Panc1 (cell line): ENCODE measurements around the gene RBM4. TPM values are rescaled to one million over a fixed set of nuclear protein-coding genes. Genes with fewer than 3 reads are reported as not detected.

ENCODE experiments used
- ATAC-seq: fragments of 200-7000 bp; cut with Tn5 transposase; 2 replicates; pipeline ENCODE4 v1.9.1; 2020; ENCODE audit warnings: mild to moderate bottlenecking, moderate library complexity
- BruUV-seq: library from RNA; stranded (reverse); fragments of 400-500 nt; replicated peaks from 2 replicates; lab custom pipeline; 2021; lab: Mats Ljungman, UMichigan
- CTCF ChIA-PET: fragments of 300-600 bp; sonication (Branson Sonifier 250); formaldehyde crosslinking; loops from one replicate; lab custom pipeline; 2022; ENCODE audit warnings: antibody characterized with exemption; lab: Charles Lee
- POLR2A ChIA-PET: fragments of 300-600 bp; sonication (Branson Sonifier 250); formaldehyde crosslinking; loops from one replicate; lab custom pipeline; 2022; ENCODE audit warnings: antibody characterized with exemption; lab: Charles Lee
- DNase-seq: peaks from one replicate; pipeline ENCODE4 v3.0.0-alpha.2; 2010; ENCODE audit warnings: low read depth, low spot score
- H3K27ac ChIP-seq: 2 replicates; pipeline ENCODE4 v1.5.1; 2011; ENCODE audit warnings: mild to moderate bottlenecking, low read length, inconsistent platforms
- H3K27me3 ChIP-seq: fragments of 200-500 bp; sonication (Bioruptor generic); 2 replicates; pipeline ENCODE4 v1.6.0; 2014; ENCODE audit warnings: low read length, inconsistent platforms; ENCODE audit not compliant: control insufficient read depth, insufficient read depth
- H3K36me3 ChIP-seq: fragments of 200-500 bp; sonication (Bioruptor generic); 2 replicates; pipeline ENCODE4 v1.5.1; 2014; ENCODE audit warnings: inconsistent platforms, mild to moderate bottlenecking, low read length, moderate library complexity; ENCODE audit not compliant: control insufficient read depth, insufficient read depth
- H3K4me1 ChIP-seq: 2 replicates; pipeline ENCODE4 v1.5.1; 2011; ENCODE audit warnings: inconsistent platforms, mild to moderate bottlenecking, low read length, moderate library complexity; ENCODE audit not compliant: control insufficient read depth, insufficient read depth
- H3K4me3 ChIP-seq, 2 experiments: 2 replicates each; pipeline ENCODE4 v1.5.1; 2011 to 2012; ENCODE audit warnings: low read depth in 2 of 2, low read length in 2 of 2, mild to moderate bottlenecking in 2 of 2, inconsistent platforms in 1 of 2, moderate library complexity in 1 of 2
- H3K9me3 ChIP-seq: fragments of 200-500 bp; sonication (Bioruptor generic); 2 replicates; pipeline ENCODE4 v1.5.1; 2014; ENCODE audit warnings: low read depth, mild to moderate bottlenecking, inconsistent platforms, low read length, moderate library complexity; ENCODE audit not compliant: control insufficient read depth, insufficient read depth
- CTCF ChIP-seq: fragments of 450-650 bp; IDR thresholded peaks from 2 replicates; pipeline ENCODE4 v1.5.1; 2017; ENCODE audit warnings: mild to moderate bottlenecking
- POLR2AphosphoS5 ChIP-seq: IDR thresholded peaks from 2 replicates; pipeline ENCODE4 v1.6.1; 2012; ENCODE audit warnings: mild to moderate bottlenecking, low read depth, low read length, moderate library complexity
- REST ChIP-seq, 2 experiments: IDR thresholded peaks; 2 replicates each; pipeline ENCODE4 v1.6.1; 2011 to 2012; ENCODE audit warnings: low read depth in 2 of 2, control low read depth in 1 of 2, low read length in 1 of 2, mild to moderate bottlenecking in 1 of 2, moderate library complexity in 1 of 2; ENCODE audit not compliant: insufficient read depth in 1 of 2
- SIN3A ChIP-seq: IDR thresholded peaks from 2 replicates; pipeline ENCODE4 v1.6.1; 2012; ENCODE audit warnings: low read depth, mild to moderate bottlenecking, low read length, moderate library complexity, borderline replicate concordance; ENCODE audit not compliant: insufficient read depth
- TCF7L2 ChIP-seq: IDR thresholded peaks from 2 replicates; pipeline ENCODE4 v1.6.1; 2011; ENCODE audit warnings: mild to moderate bottlenecking, low read depth, low read length, inconsistent platforms
- in situ Hi-C: cut with HindIII; loops from 2 replicates; pipeline ENCODE4 v1.10.0; 2016; ENCODE audit warnings: low sequenced_read_pairs, low pct_unique_long_range_greater_than_20kb
- intact Hi-C: fragments of 100-400 bp; cut with micrococcal nuclease; formaldehyde crosslinking; loops from one replicate; pipeline ENCODE4 v1.10.0; 2022; ENCODE audit not compliant: unreplicated experiment
- total RNA-seq: library from RNA; stranded (reverse); gene quantifications from one replicate; pipeline ENCODE4 v1.2.1, GENCODE V29; 2021; ENCODE audit not compliant: unreplicated experiment

Gene RBM4
- total RNA-seq, 1 experiment from 2014 or later: 195 TPM

- peak within 1 kb of the TSS; percentile 64 to 92 for H3K4me3 ChIP-seq
- TF ChIP-seq SIN3A (peak; percentile 93; the same call in 1 of the 2 replicates), POLR2AphosphoS5 (peak; percentile 92), TCF7L2 (peak; percentile 48; the same call in 1 of the 2 replicates), REST (IDR thresholded peaks at IDR 0.05; ENCODE audit: insufficient read depth in 1 of 2, low read depth in 2 of 2, low read length in 1 of 2) (peak in 1 of 2 experiments; percentile 65; a peak in 1 of 4 replicates), CTCF (no peak)
- BruUV-seq: no TSS peak
- no peaks in the 10 kb centered on the region for H3K27me3 ChIP-seq
- H3K36me3 ChIP-seq: peaks cover 5% of the 10 kb centered on the region; the same call in 1 of the 2 replicates
- POLR2A ChIA-PET: interaction anchor here (0.6 to 1.1 kb wide), 2 partner anchors 38 to 73 kb away, joined by 3 to 4 read pairs; no protein-coding TSS in a partner anchor
- H3K27ac ChIP-seq: peak within 1 kb of the TSS; percentile 91
- in situ Hi-C loops: loop anchor here (5.0 kb wide), 1 partner anchor 55 kb away; no protein-coding TSS in a partner anchor
- H3K4me1 ChIP-seq: peaks cover 20% of the 10 kb centered on the region
- no peaks in the 10 kb centered on the region for H3K9me3 ChIP-seq
- ATAC-seq (peak; percentile 98), DNase-seq (peak; percentile 77)
- intact Hi-C loops: loop anchor here (1.0 to 10.0 kb wide), 2 partner anchors 103 to 269 kb away; no protein-coding TSS in a partner anchor
- CTCF ChIA-PET: interaction anchor here (0.6 to 2.1 kb wide), 10 partner anchors 13 to 355 kb away, joined by 3 to 8 read pairs (median 6); partner anchors contain the start of gene MRPL11
These were observed 39.3 kb downstream of the RBM4 start, which contains the start of gene RBM4B for GRCh38 chr11:66677599-66678375. TSS of gene RBM4B (minus strand) at chr11:66677887. CDS start at chr11:66677079, 808 bp downstream.

GRCh38 chr11:66680966-66681645 is 42.6 kb downstream of the RBM4 start:
- CTCF ChIA-PET: no interaction called here
- H3K27ac ChIP-seq: no peak overlapping the region
- intact Hi-C loops: no loop called here
- TF ChIP-seq POLR2AphosphoS5 (no peak), CTCF (no peak), TCF7L2 (no peak), REST (IDR thresholded peaks at IDR 0.05; ENCODE audit: insufficient read depth in 1 of 2, low read depth in 2 of 2, low read length in 1 of 2) (no peak), SIN3A (no peak)
- 0 out of 2 replicates have a peak, but pooled peaks cover 3% of the 10 kb centered on the region for H3K36me3 ChIP-seq
- DNase-seq (no peak), ATAC-seq (no peak)
- H3K4me1 ChIP-seq: peaks cover 9% of the 10 kb centered on the region
- BruUV-seq: no TSS peak
- POLR2A ChIA-PET: interaction anchor here (0.6 to 0.7 kb wide), 2 partner anchors 61 to 109 kb away, joined by 5 to 8 read pairs; no protein-coding TSS in a partner anchor
- no peak overlapping the region for H3K4me3 ChIP-seq
- no peaks in the 10 kb centered on the region for H3K9me3 ChIP-seq
- no peaks in the 10 kb centered on the region for H3K27me3 ChIP-seq
- in situ Hi-C loops: no loop called here
